ENCODE results near the gene GCDH. TPM values are rescaled to one million over a fixed set of nuclear protein-coding genes. Genes with fewer than 3 reads are reported as not detected.

The GCDH gene
- total and polyA plus RNA-seq, 2 of the 8 experiments (the other 6 are each of a cell fraction or from before 2014, with no cell fraction given): 67.3 to 89.4 TPM

- no peak overlapping the region for H3K4ac ChIP-seq (replicated peaks; ENCODE audit: insufficient read length, low read depth, low read length)
- 89% methylated on average over 11 of the region's 12 CpGs; no CpG with 5 or more reads in 1 of the 2 experiments for WGBS, 2 experiments (ENCODE audit: extremely low coverage in 1 of 2, insufficient coverage in 1 of 2, insufficient read length in 1 of 2, insufficient replicate concordance in 2 of 2, low coverage in 1 of 2, low lambda C conversion rate in 2 of 2, missing lambda C conversion rate in 1 of 2)
- peak overlapping the region; percentile 24; the same call in 1 of the 2 replicates for H2BK20ac ChIP-seq (ENCODE audit: low read length)
- no peak overlapping the region for H2BK12ac ChIP-seq (ENCODE audit: low read depth, low read length)
- no peak overlapping the region for H3K27ac ChIP-seq (ENCODE audit: low read depth, low read length)
- no peaks in the 10 kb centered on the region for H4K20me1 ChIP-seq (replicated peaks in 1 of 2; ENCODE audit: control insufficient read depth in 1 of 2, insufficient read depth in 2 of 2, low read length in 2 of 2)
- H3K9ac ChIP-seq (replicated peaks in 1 of 4; ENCODE audit: extremely low read depth in 1 of 4, low read depth in 3 of 4, low read length in 3 of 4): no peak overlapping the region
- no peak overlapping the region for H3K23ac ChIP-seq (ENCODE audit: insufficient read length)
- H3K79me1 ChIP-seq (ENCODE audit: low read depth, low read length): no peaks in the 10 kb centered on the region
- peaks cover 2 to 9% of the 10 kb centered on the region in 2 experiments; a peak in 1 of 4 replicates for H3K9me3 ChIP-seq (ENCODE audit: insufficient read depth in 2 of 2, low read depth in 1 of 2, low read length in 1 of 2)
- FAIRE-seq: no peak
- TF ChIP-seq RNF2 (IDR thresholded peaks at IDR 0.05; ENCODE audit: borderline replicate concordance, low read depth, low read length, missing control alignments, poor library complexity, severe bottlenecking) (no peak), JUND (IDR thresholded peaks at IDR 0.05; ENCODE audit: low read length) (no peak), NANOG (IDR thresholded peaks at IDR 0.05; ENCODE audit: insufficient read depth, low read depth, low read length, poor library complexity, severe bottlenecking) (no peak)
- no peak overlapping the region for H2AFZ ChIP-seq (ENCODE audit: low read length)
- H3K4me1 ChIP-seq (replicated peaks in 1 of 4; ENCODE audit: control insufficient read depth in 3 of 4, insufficient read depth in 4 of 4, low read length in 3 of 4): peaks cover 8 to 20% (median 15%) of the 10 kb centered on the region in 4 experiments
- no peaks in the 10 kb centered on the region for H3K79me2 ChIP-seq (ENCODE audit: control insufficient read depth in 1 of 2, insufficient read depth in 2 of 2, low read length in 2 of 2)
- no peak overlapping the region for H3K4me3 ChIP-seq (ENCODE audit: extremely low read depth in 1 of 4, insufficient read depth in 2 of 4, low read depth in 3 of 4, low read length in 4 of 4)
- DNase-seq (ENCODE audit: low read depth in 1 of 2, low spot score in 2 of 2): no peak
- H3K36me3 ChIP-seq (ENCODE audit: control insufficient read depth in 2 of 4, insufficient read depth in 4 of 4, low read length in 3 of 4): no peaks in the 10 kb centered on the region
- H3K56ac ChIP-seq (replicated peaks; ENCODE audit: insufficient read length, low read depth, low read length): no peak overlapping the region
- H3K23me2 ChIP-seq (ENCODE audit: low read depth, low read length): no peaks in the 10 kb centered on the region
- H3K18ac ChIP-seq (ENCODE audit: extremely low read depth, low read length): peak overlapping the region; percentile 12; the same call in 1 of the 2 replicates
- H3K4me2 ChIP-seq (ENCODE audit: insufficient read depth in 1 of 2, low read depth in 2 of 2, low read length in 2 of 2): peak overlapping the region; percentile 25 to 58; a peak in 2 of 4 replicates
- no peak overlapping the region for H2BK120ac ChIP-seq (replicated peaks; ENCODE audit: low read depth, low read length)
- peak overlapping the region; percentile 34; the same call in 1 of the 2 replicates for H2BK15ac ChIP-seq (ENCODE audit: low read length)
- H3K27me3 ChIP-seq (replicated peaks in 1 of 4; ENCODE audit: control insufficient read depth in 3 of 4, extremely low read depth in 1 of 4, insufficient read depth in 3 of 4, low read length in 3 of 4): peaks cover 6 to 12% (median 11%) of the 10 kb centered on the region in 4 experiments
- H3K14ac ChIP-seq (ENCODE audit: insufficient read length): no peak overlapping the region
- no peak overlapping the region for H4K8ac ChIP-seq (ENCODE audit: extremely low read depth, insufficient read depth, low read length)
- 0 out of 2 replicates have a peak overlapping the region, but pooled peaks have one; percentile 4 for H2BK5ac ChIP-seq (ENCODE audit: low read depth, low read length)
- H4K5ac ChIP-seq (ENCODE audit: insufficient read length, low read depth, low read length): no peak overlapping the region
- CTCF ChIA-PET (ENCODE audit: partially characterized antibody): interaction anchor here (0.7 to 1.7 kb wide), 7 partner anchors 12 to 51 kb away, joined by 3 to 8 read pairs (median 3); partner anchors contain the start of gene KLF1
- no peak overlapping the region for H4K91ac ChIP-seq (replicated peaks; ENCODE audit: insufficient read length, low read length)
- POLR2A ChIA-PET (ENCODE audit: partially characterized antibody): interaction anchor here (0.7 to 13.9 kb wide), 15 partner anchors 7 to 1517 kb away, joined by 3 to 180 read pairs (median 6); partner anchors contain the start of genes CALR, FARSA, GCDH and THSD8
- no peak overlapping the region for H2AK5ac ChIP-seq (ENCODE audit: low read depth, low read length)
Measured at GRCh38 chr19:12913851-12914690, 23.1 kb downstream of the GCDH start.
